Anterior cingulate cortex (tissue), 58 donors: ENCODE data around the gene OR5AU1.
"Not testable (repeated sequence)": the region's sequence is repeated elsewhere in the genome, so short reads cannot be mapped to it uniquely, and the experiment has no call there.

Source experiments
- DNase-seq, 58 donors: peaks; one replicate each; lab custom pipeline; 2025; lab: John Stamatoyannopoulos, UW

The OR5AU1 gene

GRCh38 chr14:21182166-21182565, 26.3 kb upstream of the OR5AU1 start:
- DNase-seq = no peak

GRCh38 chr14:21171128-21171527, 15.3 kb upstream of the OR5AU1 start:
- no peak for DNase-seq

GRCh38 chr14:21169573-21169972, 13.7 kb upstream of the OR5AU1 start:
- DNase-seq = no peak

GRCh38 chr14:21168055-21168454, 12.2 kb upstream of the OR5AU1 start:
- no peak for DNase-seq

- DNase-seq = not testable (repeated sequence)
Measured at GRCh38 chr14:21165670-21166069, 9.8 kb upstream of the OR5AU1 start.

GRCh38 chr14:21165002-21165605, 9.2 kb upstream of the OR5AU1 start:
- not testable (repeated sequence) for DNase-seq

GRCh38 chr14:21163871-21164291, 8.0 kb upstream of the OR5AU1 start:
- DNase-seq = no peak

- DNase-seq = no peak
Measured at GRCh38 chr14:21162081-21162480, 6.2 kb upstream of the OR5AU1 start.

GRCh38 chr14:21160061-21160610, 4.3 kb upstream of the OR5AU1 start:
- DNase-seq = no peak

GRCh38 chr14:21158175-21158574, 2.3 kb upstream of the OR5AU1 start:
- DNase-seq = not testable (repeated sequence)

- DNase-seq = no peak
Measured at GRCh38 chr14:21149641-21150367, 6.1 kb downstream of the OR5AU1 start.

GRCh38 chr14:21145437-21145836, 10.4 kb downstream of the OR5AU1 start:
- no peak for DNase-seq

- DNase-seq = no peak
Measured at GRCh38 chr14:21142357-21142756, 13.5 kb downstream of the OR5AU1 start.

- DNase-seq = no peak
Measured at GRCh38 chr14:21136024-21136423, 19.8 kb downstream of the OR5AU1 start.

GRCh38 chr14:21133901-21134300, 22.0 kb downstream of the OR5AU1 start:
- no peak for DNase-seq

GRCh38 chr14:21123429-21123828, 32.4 kb downstream of the OR5AU1 start:
- no peak for DNase-seq

GRCh38 chr14:21121122-21121521, 34.7 kb downstream of the OR5AU1 start:
- no peak for DNase-seq

GRCh38 chr14:21120686-21121085, 35.2 kb downstream of the OR5AU1 start:
- no peak for DNase-seq

GRCh38 chr14:21118933-21119332, 36.9 kb downstream of the OR5AU1 start:
- DNase-seq = no peak

GRCh38 chr14:21113369-21113768, 42.5 kb downstream of the OR5AU1 start:
- no peak for DNase-seq

- DNase-seq = no peak
Measured at GRCh38 chr14:21112255-21112654, 43.6 kb downstream of the OR5AU1 start.
